ENCODE measurements around the gene CCDC73.
"Not testable (repeated sequence)": the region's sequence is repeated elsewhere in the genome, so short reads cannot be mapped to it uniquely, and the experiment has no call there.

CCDC73 gene

GRCh38 chr11:32751381-32751780 is 43.1 kb downstream of the CCDC73 start:
- H3K4me1 ChIP-seq (ENCODE audit: insufficient read depth, insufficient read length) = peaks cover 1% of the 10 kb centered on the region
- no peaks in the 10 kb centered on the region for H3K27me3 ChIP-seq (ENCODE audit: insufficient read depth, insufficient read length)
- no peak for DNase-seq (ENCODE audit: low read depth, low spot score)
- no peak overlapping the region for H3K4me3 ChIP-seq (ENCODE audit: insufficient read length, low read depth)
- TF ChIP-seq SUZ12 (IDR thresholded peaks at IDR 0.05; ENCODE audit: extremely low read depth, insufficient read depth, insufficient read length) (no peak), ZNF274 (IDR thresholded peaks at IDR 0.05; ENCODE audit: low read depth, low read length) (no peak), YY1 (IDR thresholded peaks at IDR 0.05; ENCODE audit: insufficient read depth, insufficient read length) (no peak)
- no peaks in the 10 kb centered on the region for H3K36me3 ChIP-seq (ENCODE audit: insufficient read depth, insufficient read length, low read length)
- no peak overlapping the region for H3K9ac ChIP-seq (ENCODE audit: insufficient read length, low read depth)
- no peaks in the 10 kb centered on the region for H3K9me3 ChIP-seq (ENCODE audit: insufficient read depth, low read length)

- Histone ChIP-seq H3K27me3 (ENCODE audit: insufficient read depth, insufficient read length) (no peaks in the 10 kb centered on the region), H3K9me3 (ENCODE audit: insufficient read depth, low read length) (peaks cover 13% of the 10 kb centered on the region; the same call in 1 of the 2 replicates), H3K4me3 (ENCODE audit: insufficient read length, low read depth) (no peak overlapping the region), H3K9ac (ENCODE audit: insufficient read length, low read depth) (no peak overlapping the region), H3K4me1 (ENCODE audit: insufficient read depth, insufficient read length) (no peaks in the 10 kb centered on the region), H3K36me3 (ENCODE audit: insufficient read depth, insufficient read length, low read length) (no peaks in the 10 kb centered on the region)
- TF ChIP-seq ZNF274 (IDR thresholded peaks at IDR 0.05; ENCODE audit: low read depth, low read length) = no peak
- no peak for TF ChIP-seq SUZ12 (IDR thresholded peaks at IDR 0.05; ENCODE audit: extremely low read depth, insufficient read depth, insufficient read length)
- TF ChIP-seq YY1 (IDR thresholded peaks at IDR 0.05; ENCODE audit: insufficient read depth, insufficient read length) = no peak
- no peak for DNase-seq (ENCODE audit: low read depth, low spot score)
Measured at GRCh38 chr11:32729976-32730375, 64.5 kb downstream of the CCDC73 start.

- H3K4me3 ChIP-seq (ENCODE audit: insufficient read length, low read depth) = no peak overlapping the region
- no peaks in the 10 kb centered on the region for H3K4me1 ChIP-seq (ENCODE audit: insufficient read depth, insufficient read length)
- no peak for TF ChIP-seq SUZ12 (IDR thresholded peaks at IDR 0.05; ENCODE audit: extremely low read depth, insufficient read depth, insufficient read length)
- TF ChIP-seq YY1 (IDR thresholded peaks at IDR 0.05; ENCODE audit: insufficient read depth, insufficient read length) = no peak
- TF ChIP-seq ZNF274 (IDR thresholded peaks at IDR 0.05; ENCODE audit: low read depth, low read length) = no peak
- no peaks in the 10 kb centered on the region for H3K36me3 ChIP-seq (ENCODE audit: insufficient read depth, insufficient read length, low read length)
- H3K9me3 ChIP-seq (ENCODE audit: insufficient read depth, low read length) = no peaks in the 10 kb centered on the region
- H3K9ac ChIP-seq (ENCODE audit: insufficient read length, low read depth) = no peak overlapping the region
- DNase-seq (ENCODE audit: low read depth, low spot score) = no peak
- H3K27me3 ChIP-seq (ENCODE audit: insufficient read depth, insufficient read length) = no peaks in the 10 kb centered on the region
Measured at GRCh38 chr11:32723332-32723731, 71.1 kb downstream of the CCDC73 start.

- TF ChIP-seq SUZ12 (IDR thresholded peaks at IDR 0.05; ENCODE audit: extremely low read depth, insufficient read depth, insufficient read length) (no peak), ZNF274 (IDR thresholded peaks at IDR 0.05; ENCODE audit: low read depth, low read length) (no peak), YY1 (IDR thresholded peaks at IDR 0.05; ENCODE audit: insufficient read depth, insufficient read length) (no peak)
- H3K9ac ChIP-seq (ENCODE audit: insufficient read length, low read depth) = no peak overlapping the region
- H3K36me3 ChIP-seq (ENCODE audit: insufficient read depth, insufficient read length, low read length) = no peaks in the 10 kb centered on the region
Measured at GRCh38 chr11:32722255-32722654, 72.2 kb downstream of the CCDC73 start.

GRCh38 chr11:32713496-32713895 is 81.0 kb downstream of the CCDC73 start:
- no peaks in the 10 kb centered on the region for H3K27me3 ChIP-seq (ENCODE audit: insufficient read depth, insufficient read length)
- TF ChIP-seq SUZ12 (IDR thresholded peaks at IDR 0.05; ENCODE audit: extremely low read depth, insufficient read depth, insufficient read length) (no peak), ZNF274 (IDR thresholded peaks at IDR 0.05; ENCODE audit: low read depth, low read length) (no peak), YY1 (IDR thresholded peaks at IDR 0.05; ENCODE audit: insufficient read depth, insufficient read length) (no peak)
- H3K36me3 ChIP-seq (ENCODE audit: insufficient read depth, insufficient read length, low read length) = no peaks in the 10 kb centered on the region
- H3K4me1 ChIP-seq (ENCODE audit: insufficient read depth, insufficient read length) = no peaks in the 10 kb centered on the region
- no peak overlapping the region for H3K4me3 ChIP-seq (ENCODE audit: insufficient read length, low read depth)
- no peak for DNase-seq (ENCODE audit: low read depth, low spot score)
- H3K9ac ChIP-seq (ENCODE audit: insufficient read length, low read depth) = no peak overlapping the region
- H3K9me3 ChIP-seq (ENCODE audit: insufficient read depth, low read length) = no peaks in the 10 kb centered on the region

More at GRCh38 chr11:32722255-32722654, 72.2 kb downstream of the CCDC73 start:
- no peak for DNase-seq (ENCODE audit: low read depth, low spot score)
- Histone ChIP-seq H3K27me3 (ENCODE audit: insufficient read depth, insufficient read length) (no peaks in the 10 kb centered on the region), H3K4me3 (ENCODE audit: insufficient read length, low read depth) (no peak overlapping the region), H3K4me1 (ENCODE audit: insufficient read depth, insufficient read length) (no peaks in the 10 kb centered on the region), H3K9me3 (ENCODE audit: insufficient read depth, low read length) (no peaks in the 10 kb centered on the region)

- not testable (repeated sequence) for H3K4me3 ChIP-seq (ENCODE audit: insufficient read length, low read depth); H3K4me1 ChIP-seq (ENCODE audit: insufficient read depth, insufficient read length); DNase-seq (ENCODE audit: low read depth, low spot score); H3K9ac ChIP-seq (ENCODE audit: insufficient read length, low read depth); H3K27me3 ChIP-seq (ENCODE audit: insufficient read depth, insufficient read length); H3K36me3 ChIP-seq (ENCODE audit: insufficient read depth, insufficient read length, low read length)
- peaks cover 14% of the 10 kb centered on the region; the same call in 1 of the 2 replicates for H3K9me3 ChIP-seq (ENCODE audit: insufficient read depth, low read length)
Measured at GRCh38 chr11:32708978-32709377, 85.5 kb downstream of the CCDC73 start.

GRCh38 chr11:32706985-32707741 is 87.3 kb downstream of the CCDC73 start:
- no peaks in the 10 kb centered on the region for H3K27me3 ChIP-seq (ENCODE audit: insufficient read depth, insufficient read length)
- H3K36me3 ChIP-seq (ENCODE audit: insufficient read depth, insufficient read length, low read length) = no peaks in the 10 kb centered on the region
- TF ChIP-seq ZNF274 (IDR thresholded peaks at IDR 0.05; ENCODE audit: low read depth, low read length) (no peak), YY1 (IDR thresholded peaks at IDR 0.05; ENCODE audit: insufficient read depth, insufficient read length) (no peak), SUZ12 (IDR thresholded peaks at IDR 0.05; ENCODE audit: extremely low read depth, insufficient read depth, insufficient read length) (no peak)
- DNase-seq (ENCODE audit: low read depth, low spot score) = no peak
- peaks cover 15% of the 10 kb centered on the region; the same call in 1 of the 2 replicates for H3K9me3 ChIP-seq (ENCODE audit: insufficient read depth, low read length)
- H3K4me3 ChIP-seq (ENCODE audit: insufficient read length, low read depth) = no peak overlapping the region
- H3K4me1 ChIP-seq (ENCODE audit: insufficient read depth, insufficient read length) = no peaks in the 10 kb centered on the region
- H3K9ac ChIP-seq (ENCODE audit: insufficient read length, low read depth) = no peak overlapping the region
